GM12878 (cell line): ENCODE data around the gene CSF1. TPM values are rescaled to one million over a fixed set of nuclear protein-coding genes. Genes with fewer than 3 reads are reported as not detected.

Experiments used
- ATAC-seq: fragments of 200-7000 bp; cut with Tn5 transposase; 3 replicates; pipeline ENCODE4 v1.9.1; 2020; ENCODE audit warnings: mild to moderate bottlenecking, moderate library complexity
- BruUV-seq: library from RNA; stranded (reverse); fragments of 400-500 nt; replicated peaks from 2 replicates; lab custom pipeline; 2021; lab: Mats Ljungman, UMichigan
- CTCF ChIA-PET: fragments of 300-600 bp; sonication (Branson Sonifier 250); formaldehyde crosslinking; extraction: SDS; loops from one replicate; lab custom pipeline; 2021; ENCODE audit warnings: inconsistent platforms; lab: Yijun Ruan, JAX
- POLR2A ChIA-PET: fragments of 350-600 bp; formaldehyde crosslinking; extraction: SDS; loops from one replicate; lab custom pipeline; 2021; ENCODE audit warnings: inconsistent platforms; lab: Charles Lee
- RAD21 ChIA-PET: fragments of 300-600 bp; sonication (Branson Sonifier 250); formaldehyde crosslinking; loops from one replicate; lab custom pipeline; 2023; ENCODE audit warnings: antibody characterized with exemption; ENCODE audit not compliant: unreplicated experiment; lab: Charles Lee
- SMC1A ChIA-PET: fragments of 300-600 bp; sonication (Branson Sonifier 250); formaldehyde crosslinking; loops from one replicate; lab custom pipeline; 2023; ENCODE audit not compliant: unreplicated experiment, uncharacterized antibody; lab: Charles Lee
- DNase-seq: peaks from one replicate; pipeline ENCODE4 v3.0.0-alpha.2; 2011; ENCODE audit warnings: low read depth, low spot score
- FAIRE-seq: peaks from 3 replicates; lab custom pipeline; 2011; peaks lifted over from hg19 to GRCh38; lab: Jason Lieb, UNC
- H2AFZ ChIP-seq: 2 replicates; pipeline ENCODE4 v1.6.0; 2011; ENCODE audit warnings: low read depth, low read length, control low read depth; ENCODE audit not compliant: control insufficient read depth
- H3K27ac ChIP-seq: 2 replicates; pipeline ENCODE4 v1.5.1; 2011; ENCODE audit warnings: control low read depth; ENCODE audit not compliant: control insufficient read depth, insufficient read depth
- H3K27me3 ChIP-seq, 2 experiments: replicated peaks in 1 of 2; 2 replicates each; pipeline versions ENCODE4 v1.6.0 to v1.6.1; 2011; ENCODE audit warnings: low read length in 1 of 2; ENCODE audit not compliant: control insufficient read depth in 2 of 2, insufficient read depth in 2 of 2
- H3K36me3 ChIP-seq, 2 experiments: 2 replicates each; pipeline ENCODE4 v1.5.1; 2011; ENCODE audit warnings: low read length in 1 of 2; ENCODE audit not compliant: control insufficient read depth in 2 of 2, insufficient read depth in 2 of 2
- H3K4me1 ChIP-seq: 2 replicates; pipeline ENCODE4 v1.6.1; 2011; ENCODE audit warnings: mild to moderate bottlenecking, low read length, moderate library complexity, mixed read lengths; ENCODE audit not compliant: control insufficient read depth, insufficient read depth
- H3K4me2 ChIP-seq: 2 replicates; pipeline ENCODE4 v1.6.0; 2011; ENCODE audit warnings: control low read depth; ENCODE audit not compliant: control insufficient read depth, insufficient read depth
- H3K4me3 ChIP-seq: fragments of 200-600 bp; sonication (generic); 2 replicates; pipeline ENCODE4 v1.5.1; 2016
- H3K79me2 ChIP-seq: 2 replicates; pipeline ENCODE4 v1.6.0; 2011; ENCODE audit warnings: low read length; ENCODE audit not compliant: control insufficient read depth, insufficient read depth
- H3K9ac ChIP-seq: 2 replicates; pipeline ENCODE4 v1.8.0; 2011; ENCODE audit warnings: low read length, control low read depth, mixed read lengths; ENCODE audit not compliant: control insufficient read depth, insufficient read depth
- H3K9me3 ChIP-seq: replicated peaks from 3 replicates; pipeline ENCODE4 v1.5.1; 2011; ENCODE audit warnings: mild to moderate bottlenecking, low read length; ENCODE audit not compliant: control insufficient read depth, insufficient read depth
- H4K20me1 ChIP-seq: 2 replicates; pipeline ENCODE4 v1.6.0; 2011; ENCODE audit not compliant: control insufficient read depth, insufficient read depth
- PRDM15 ChIP-seq: fragments of 450-650 bp; formaldehyde crosslinking; IDR thresholded peaks from 2 replicates; pipeline ENCODE4 v1.4.0; 2020; ENCODE audit warnings: mild to moderate bottlenecking, moderate library complexity
- SREBF2 ChIP-seq: IDR thresholded peaks from 2 replicates; pipeline ENCODE4 v1.6.1; 2012; ENCODE audit warnings: mild to moderate bottlenecking, low read length
- WRNIP1 ChIP-seq: IDR thresholded peaks from 2 replicates; pipeline ENCODE4 v1.6.1; 2011; ENCODE audit warnings: low read depth, low read length, improper control_type of control experiment, borderline replicate concordance
- ZNF687 ChIP-seq: fragments of 450-650 bp; IDR thresholded peaks from 2 replicates; pipeline ENCODE4 v1.6.1; 2017; ENCODE audit warnings: mild to moderate bottlenecking, moderate library complexity
- WGBS: methylation state at CpG from one replicate; pipeline ENCODE4 v1.1.6; 2016; ENCODE audit warnings: low lambda C conversion rate; ENCODE audit not compliant: insufficient replicate concordance, insufficient coverage; ENCODE audit errors: missing lambda C conversion rate; 5-methylcytosine and 5-hydroxymethylcytosine counted together
- in situ Hi-C: fragments of 300-500 bp; cut with MboI; formaldehyde crosslinking; loops from 9 replicates; pipeline ENCODE4 v1.14.3; 2018; ENCODE audit warnings: mixed read lengths
- intact Hi-C: fragments of 100-400 bp; cut with micrococcal nuclease; formaldehyde crosslinking; loops from one replicate; pipeline ENCODE4 v1.14.2; 2022; ENCODE audit not compliant: unreplicated experiment
- polyA plus RNA-seq, 11 experiments: library from polyadenylated mRNA; depleted of rRNA in 4 of 11; unstranded in 6 of 11; stranded (reverse) in 5 of 11; fragments of >200 nt; fragmentation: Nextera tagmentation in 4 of 11; fragmentation: Illumina TruSeq in 1 of 11; extraction: Ambion mirVana in 4 of 11; extraction: Trizol in 1 of 11; gene quantifications; 1 replicate in 1 of 11; 2 replicates in 10 of 11; pipeline versions ENCODE4 v1.2.1 to v1.2.3, GENCODE V29; 2011 to 2016; ENCODE audit warnings: inconsistent platforms in 2 of 11, missing spikeins in 2 of 11, low read depth in 1 of 11
- total RNA-seq, 4 experiments: library from RNA; depleted of rRNA in 3 of 4; stranded (reverse); fragments of >200 nt in 3 of 4; fragmentation: Illumina TruSeq in 1 of 4; extraction: Trizol in 1 of 4; gene quantifications; 2 replicates each; pipeline versions ENCODE4 v1.2.1 to v1.2.3, GENCODE V29; 2013 to 2021

CSF1 gene
- total and polyA plus RNA-seq, 10 of the 15 experiments (the other 5 are each of a cell fraction or from before 2014, with no cell fraction given): 1.2 to 32.4 (median 13.0) TPM

GRCh38 chr1:109944541-109944940, 33.9 kb downstream of the CSF1 start:
- no peaks in the 10 kb centered on the region; a peak in 1 of 4 replicates for H3K27me3 ChIP-seq
- POLR2A ChIA-PET: no interaction called here
- FAIRE-seq (no peak), ATAC-seq (no peak), DNase-seq (no peak)
- RAD21 ChIA-PET: interaction anchor here (1.0 kb wide), 1 partner anchor 40 kb away, joined by 3 read pairs; the partner anchor contains the start of gene AHCYL1
- BruUV-seq: no TSS peak
- 75% methylated on average over 2 of the region's 2 CpGs for WGBS
- SMC1A ChIA-PET: interaction anchor here (1.0 to 1.4 kb wide), 2 partner anchors 29 to 31 kb away, joined by 3 read pairs; no protein-coding TSS in a partner anchor
- CTCF ChIA-PET: interaction anchor here (1.0 kb wide), 1 partner anchor 40 kb away, joined by 4 read pairs; the partner anchor contains the start of gene AHCYL1
- intact Hi-C loops: no loop called here
- H3K36me3 ChIP-seq: no peaks in the 10 kb centered on the region
- TF ChIP-seq WRNIP1 (no peak), SREBF2 (no peak), ZNF687 (no peak), PRDM15 (CRISPR knock-in tag) (no peak)
- no peaks in the 10 kb centered on the region for H3K4me1 ChIP-seq
- H3K27ac ChIP-seq: no peak overlapping the region
- no peaks in the 10 kb centered on the region for H3K79me2 ChIP-seq
- no peaks in the 10 kb centered on the region for H3K9me3 ChIP-seq
- no peaks in the 10 kb centered on the region for H4K20me1 ChIP-seq
- no peak overlapping the region for H3K4me3 ChIP-seq
- no peak overlapping the region for H3K9ac ChIP-seq
- H2AFZ ChIP-seq: no peak overlapping the region
- in situ Hi-C loops: no loop called here
- no peak overlapping the region for H3K4me2 ChIP-seq
